Coronary artery (tissue), 2 donors: ENCODE data around the gene PIK3C3.

Experiments used
- DNase-seq: peaks from one replicate; pipeline ENCODE4 v3.0.0-alpha.2; 2017; ENCODE audit warnings: low spot score
- H3K27ac ChIP-seq, 2 donors: fragments of 200-600 bp; sonication (generic); one replicate each; pipeline ENCODE4 v1.5.1; 2016 to 2019
- H3K4me3 ChIP-seq: fragments of 200-600 bp; sonication (generic); 2 replicates; pipeline ENCODE4 v1.5.1; 2016; ENCODE audit warnings: mild to moderate bottlenecking, moderate library complexity
- CTCF ChIP-seq: fragments of 200-600 bp; sonication (generic); IDR thresholded peaks from one replicate; pipeline ENCODE4 v1.5.1; 2019; ENCODE audit warnings: antibody characterized with exemption

Gene PIK3C3

GRCh38 chr18:42068030-42068429 lies 113.0 kb downstream of the PIK3C3 start:
- no peak overlapping the region for H3K4me3 ChIP-seq
- no peak for DNase-seq
- no peak for TF ChIP-seq CTCF
- H3K27ac ChIP-seq = no peak overlapping the region

GRCh38 chr18:42069036-42069435 lies 114.0 kb downstream of the PIK3C3 start:
- DNase-seq = no peak
- H3K27ac ChIP-seq = no peak overlapping the region
- no peak for TF ChIP-seq CTCF
- no peak overlapping the region for H3K4me3 ChIP-seq

- no peak for TF ChIP-seq CTCF
- H3K27ac ChIP-seq = no peak overlapping the region
- DNase-seq = no peak
- no peak overlapping the region for H3K4me3 ChIP-seq
Observed at GRCh38 chr18:42072407-42072806, 117.4 kb downstream of the PIK3C3 start.

- TF ChIP-seq CTCF = no peak
- no peak overlapping the region for H3K27ac ChIP-seq
- no peak for DNase-seq
Observed at GRCh38 chr18:42074704-42075103, 119.7 kb downstream of the PIK3C3 start.

GRCh38 chr18:42078711-42079110 lies 123.7 kb downstream of the PIK3C3 start:
- no peak for DNase-seq
- Histone ChIP-seq H3K4me3 (no peak overlapping the region), H3K27ac (no peak overlapping the region)
- TF ChIP-seq CTCF = no peak

More at GRCh38 chr18:42074704-42075103, 119.7 kb downstream of the PIK3C3 start:
- H3K4me3 ChIP-seq = no peak overlapping the region

GRCh38 chr18:42080340-42080739 lies 125.3 kb downstream of the PIK3C3 start:
- Histone ChIP-seq H3K4me3 (no peak overlapping the region), H3K27ac (no peak overlapping the region)
- no peak for DNase-seq
- TF ChIP-seq CTCF = no peak

GRCh38 chr18:42082415-42083234 lies 127.6 kb downstream of the PIK3C3 start:
- no peak for DNase-seq
- H3K27ac ChIP-seq = no peak overlapping the region
- no peak overlapping the region for H3K4me3 ChIP-seq
- no peak for TF ChIP-seq CTCF
